HepG2 (cell line): ENCODE data around the gene OASL. TPM values are rescaled to one million over a fixed set of nuclear protein-coding genes. Genes with fewer than 3 reads are reported as not detected.
A peak's percentile ranks its signal among the peaks of the same experiment; 100 is the strongest.

Source experiments
- BCL6 ChIP-seq: IDR thresholded peaks from 2 replicates; pipeline ENCODE4 v1.6.1; 2016; ENCODE audit warnings: missing genetic modification reagents, missing compliant biosample characterization
- BRD4 ChIP-seq: sonication (generic); formaldehyde crosslinking; IDR thresholded peaks from 2 replicates; pipeline ENCODE4 v1.4.0; 2020; ENCODE audit warnings: missing genetic modification reagents
- DPF2 ChIP-seq: sonication (generic); formaldehyde crosslinking; IDR thresholded peaks from 2 replicates; pipeline ENCODE4 v1.4.0; 2020; ENCODE audit warnings: mild to moderate bottlenecking, low read depth, missing genetic modification reagents, borderline replicate concordance
- FOXJ3 ChIP-seq: sonication (generic); formaldehyde crosslinking; IDR thresholded peaks from 2 replicates; pipeline ENCODE4 v1.4.0; 2020; ENCODE audit warnings: missing genetic modification reagents, mild to moderate bottlenecking, borderline replicate concordance
- KDM6A ChIP-seq: IDR thresholded peaks from 2 replicates; pipeline ENCODE4 v1.6.1; 2016; ENCODE audit warnings: low read depth
- MTA1 ChIP-seq: sonication (generic); formaldehyde crosslinking; IDR thresholded peaks from 2 replicates; pipeline ENCODE4 v1.4.0; 2020; ENCODE audit warnings: missing genetic modification reagents, mild to moderate bottlenecking, borderline replicate concordance
- MYNN ChIP-seq: sonication (generic); formaldehyde crosslinking; IDR thresholded peaks from 2 replicates; pipeline ENCODE4 v1.4.0; 2020; ENCODE audit warnings: mild to moderate bottlenecking, low read depth, missing genetic modification reagents
- REL ChIP-seq: sonication (generic); formaldehyde crosslinking; conservative IDR thresholded peaks from 2 replicates; pipeline ENCODE4 v1.8.0; 2022; ENCODE audit warnings: mild to moderate bottlenecking, missing genetic modification reagents, moderate library complexity
- TEAD3 ChIP-seq: optimal IDR thresholded peaks from 2 replicates; pipeline ENCODE3; 2016; ENCODE audit warnings: borderline replicate concordance
- ZNF251 ChIP-seq: sonication (generic); formaldehyde crosslinking; IDR thresholded peaks from 2 replicates; pipeline ENCODE4 v1.9.0; 2021; ENCODE audit warnings: mild to moderate bottlenecking, missing genetic modification reagents
- ZNF292 ChIP-seq: sonication (generic); formaldehyde crosslinking; IDR thresholded peaks from 2 replicates; pipeline ENCODE4 v1.8.1; 2022; ENCODE audit warnings: mild to moderate bottlenecking, low read depth, missing genetic modification reagents, borderline replicate concordance
- ZNF672 ChIP-seq: sonication (generic); formaldehyde crosslinking; IDR thresholded peaks from 2 replicates; pipeline ENCODE4 v1.8.1; 2022; ENCODE audit warnings: missing genetic modification reagents
- ZNF7 ChIP-seq: IDR thresholded peaks from 2 replicates; pipeline ENCODE4 v1.6.1; 2016; ENCODE audit warnings: missing biosample characterization, missing genetic modification reagents
- polyA plus RNA-seq, 8 experiments: library from polyadenylated mRNA; depleted of rRNA in 3 of 8; stranded (reverse) in 7 of 8; unstranded in 1 of 8; fragments of >200 nt; fragmentation: Illumina TruSeq in 4 of 8; extraction: Trizol in 4 of 8; gene quantifications; 2 replicates each; pipeline versions ENCODE4 v1.2.1 to v1.2.3, GENCODE V29; 2011 to 2016; ENCODE audit warnings: low read depth in 4 of 8, missing spikeins in 1 of 8, mixed read lengths in 1 of 8; ENCODE audit not compliant: insufficient read depth in 1 of 8
- total RNA-seq, 5 experiments: library from RNA; depleted of rRNA; stranded (reverse); fragments of >200 nt; fragmentation: Illumina TruSeq; extraction: Trizol; gene quantifications; 2 replicates each; pipeline ENCODE4 v1.2.3, GENCODE V29; 2016; ENCODE audit warnings: low read depth in 1 of 5
- TF ChIP-seq, protein P1 (sequence below): sonication (generic); formaldehyde crosslinking; IDR thresholded peaks from 2 replicates; pipeline ENCODE4 v1.4.0; 2020; ENCODE audit warnings: mild to moderate bottlenecking, missing genetic modification reagents
- TF ChIP-seq, protein P2 (sequence below): sonication (generic); formaldehyde crosslinking; IDR thresholded peaks from 2 replicates; pipeline ENCODE4 v1.4.0; 2020; ENCODE audit warnings: missing genetic modification reagents
- TF ChIP-seq, protein P3 (sequence below): sonication (generic); formaldehyde crosslinking; conservative IDR thresholded peaks from 2 replicates; pipeline ENCODE4 v1.4.0; 2020; ENCODE audit warnings: mild to moderate bottlenecking, missing genetic modification reagents, moderate library complexity

OASL gene
- total and polyA plus RNA-seq, 2 of the 13 experiments (the other 11 are each of a cell fraction or from before 2014, with no cell fraction given): 0.11 to 0.22 TPM

DNA sequence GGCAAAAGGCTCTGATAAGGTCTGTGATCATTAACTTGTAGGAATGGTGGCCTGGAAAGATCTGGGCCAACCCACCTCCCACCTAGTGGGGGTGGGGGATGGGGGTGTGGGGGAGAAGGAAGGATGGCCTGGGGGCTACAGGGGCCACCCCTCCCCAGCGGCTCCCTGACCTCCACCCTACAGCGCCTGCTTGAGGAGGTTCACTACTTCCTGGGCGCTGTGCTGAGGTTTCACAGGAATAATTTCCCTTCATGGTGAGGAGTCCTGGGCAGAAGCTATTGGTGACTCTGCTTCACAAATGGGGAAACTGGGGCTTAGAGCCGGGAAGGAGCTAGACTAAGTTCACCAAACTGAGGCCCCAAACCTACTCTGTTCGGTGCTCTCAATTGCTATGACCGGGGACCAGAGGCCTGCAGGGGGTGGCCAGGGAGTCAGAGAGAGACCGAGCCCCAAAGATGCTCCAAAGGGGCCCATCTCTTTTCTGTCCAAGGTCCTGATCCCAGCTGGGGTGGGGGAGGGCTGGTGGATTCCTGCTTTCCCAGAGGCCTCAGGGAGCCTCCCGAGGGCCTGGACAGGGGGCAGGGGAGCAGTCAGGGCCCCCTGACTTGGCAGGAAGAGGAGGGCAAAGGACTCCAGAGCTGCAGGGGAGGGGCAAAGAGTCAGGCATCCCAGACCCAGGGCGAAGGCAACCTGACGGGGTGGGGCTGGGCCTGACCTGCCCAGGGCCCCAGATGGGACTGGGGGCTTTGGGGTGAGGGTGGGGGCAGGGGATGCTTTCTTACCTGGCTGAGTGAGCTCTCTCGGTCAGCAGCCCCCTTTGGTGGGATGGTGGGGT lies 59.0 kb downstream of the OASL start (continued):
- TF ChIP-seq, protein P1, sequence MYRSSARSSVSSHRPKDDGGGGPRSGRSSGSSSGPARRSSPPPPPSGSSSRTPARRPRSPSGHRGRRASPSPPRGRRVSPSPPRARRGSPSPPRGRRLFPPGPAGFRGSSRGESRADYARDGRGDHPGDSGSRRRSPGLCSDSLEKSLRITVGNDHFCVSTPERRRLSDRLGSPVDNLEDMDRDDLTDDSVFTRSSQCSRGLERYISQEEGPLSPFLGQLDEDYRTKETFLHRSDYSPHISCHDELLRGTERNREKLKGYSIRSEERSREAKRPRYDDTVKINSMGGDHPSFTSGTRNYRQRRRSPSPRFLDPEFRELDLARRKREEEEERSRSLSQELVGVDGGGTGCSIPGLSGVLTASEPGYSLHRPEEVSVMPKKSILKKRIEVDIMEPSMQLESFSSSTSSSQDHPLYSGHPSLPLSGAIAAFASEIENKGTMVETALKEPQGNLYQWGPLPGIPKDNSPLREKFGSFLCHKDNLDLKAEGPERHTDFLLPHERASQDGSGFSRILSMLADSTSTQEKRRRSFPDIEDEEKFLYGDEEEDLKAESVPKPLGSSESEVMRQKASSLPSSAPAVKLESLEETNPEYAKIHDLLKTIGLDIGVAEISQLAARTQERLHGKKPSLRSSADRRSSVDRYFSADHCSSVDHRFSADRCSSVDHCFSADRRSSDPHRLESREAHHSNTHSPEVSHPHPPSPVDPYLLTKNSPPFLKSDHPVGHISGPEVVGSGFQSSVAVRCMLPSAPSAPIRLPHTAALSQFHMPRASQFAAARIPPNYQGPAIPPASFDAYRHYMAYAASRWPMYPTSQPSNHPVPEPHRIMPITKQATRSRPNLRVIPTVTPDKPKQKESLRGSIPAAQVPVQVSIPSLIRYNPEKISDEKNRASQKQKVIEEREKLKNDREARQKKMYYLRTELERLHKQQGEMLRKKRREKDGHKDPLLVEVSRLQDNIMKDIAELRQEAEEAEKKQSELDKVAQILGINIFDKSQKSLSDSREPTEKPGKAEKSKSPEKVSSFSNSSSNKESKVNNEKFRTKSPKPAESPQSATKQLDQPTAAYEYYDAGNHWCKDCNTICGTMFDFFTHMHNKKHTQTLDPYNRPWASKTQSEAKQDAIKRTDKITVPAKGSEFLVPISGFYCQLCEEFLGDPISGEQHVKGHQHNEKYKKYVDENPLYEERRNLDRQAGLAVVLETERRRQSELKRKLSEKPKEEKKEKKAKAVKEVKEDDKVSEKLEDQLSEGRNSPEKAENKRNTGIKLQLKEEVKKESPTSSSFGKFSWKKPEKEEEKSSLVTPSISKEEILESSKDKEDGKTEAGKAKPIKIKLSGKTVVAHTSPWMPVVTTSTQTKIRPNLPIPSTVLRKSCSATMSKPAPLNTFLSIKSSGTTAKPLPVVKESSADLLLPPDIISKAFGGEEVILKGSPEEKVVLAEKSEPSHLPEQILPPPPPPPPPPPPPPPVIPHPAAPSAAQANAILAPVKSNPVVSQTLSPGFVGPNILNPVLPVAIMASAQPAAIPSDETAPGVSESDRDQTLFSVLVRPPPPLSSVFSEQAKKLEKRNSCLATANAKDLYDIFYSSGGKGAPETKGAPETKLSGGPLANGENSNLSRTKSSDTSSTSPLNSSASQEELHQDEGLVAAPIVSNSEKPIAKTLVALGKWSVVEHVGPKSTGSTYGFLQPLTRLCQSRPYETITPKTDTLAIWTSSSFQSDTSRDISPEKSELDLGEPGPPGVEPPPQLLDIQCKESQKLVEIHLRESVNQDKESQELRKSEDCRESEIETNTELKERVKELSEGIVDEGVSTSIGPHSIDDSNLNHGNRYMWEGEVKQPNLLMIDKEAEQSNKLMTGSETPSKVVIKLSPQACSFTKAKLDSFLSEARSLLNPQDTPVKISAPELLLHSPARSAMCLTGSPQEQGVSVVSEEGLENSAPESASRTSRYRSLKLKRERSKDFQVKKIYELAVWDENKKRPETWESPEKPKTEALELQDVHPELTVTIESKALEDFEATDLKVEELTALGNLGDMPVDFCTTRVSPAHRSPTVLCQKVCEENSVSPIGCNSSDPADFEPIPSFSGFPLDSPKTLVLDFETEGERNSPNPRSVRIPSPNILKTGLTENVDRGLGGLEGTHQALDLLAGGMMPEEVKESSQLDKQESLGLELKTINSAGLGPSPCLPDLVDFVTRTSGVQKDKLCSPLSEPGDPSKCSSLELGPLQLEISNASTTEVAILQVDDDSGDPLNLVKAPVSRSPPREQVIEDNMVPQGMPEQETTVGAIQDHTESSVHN: 0 out of 2 replicates have a peak, but pooled peaks have one; percentile 35
- TF ChIP-seq ZNF7 (no peak), DPF2 (0 out of 2 replicates have a peak, but pooled peaks have one; percentile 25), TEAD3 (peak; percentile 31), MTA1 (CRISPR knock-in tag) (peak; percentile 62; the same call in 1 of the 2 replicates), MYNN (CRISPR knock-in tag) (no peak), FOXJ3 (CRISPR knock-in tag) (peak; percentile 45; the same call in 1 of the 2 replicates), ZNF251 (CRISPR knock-in tag) (no peak), ZNF292 (CRISPR knock-in tag) (0 out of 2 replicates have a peak, but pooled peaks have one; percentile 9), REL (CRISPR knock-in tag) (no peak), BRD4 (CRISPR knock-in tag) (peak; percentile 38), ZNF672 (CRISPR knock-in tag) (no peak), BCL6 (CRISPR knock-in tag) (0 out of 2 replicates have a peak, but pooled peaks have one; percentile 26), KDM6A (CRISPR knock-in tag) (peak; percentile 77)
- TF ChIP-seq, protein P2, sequence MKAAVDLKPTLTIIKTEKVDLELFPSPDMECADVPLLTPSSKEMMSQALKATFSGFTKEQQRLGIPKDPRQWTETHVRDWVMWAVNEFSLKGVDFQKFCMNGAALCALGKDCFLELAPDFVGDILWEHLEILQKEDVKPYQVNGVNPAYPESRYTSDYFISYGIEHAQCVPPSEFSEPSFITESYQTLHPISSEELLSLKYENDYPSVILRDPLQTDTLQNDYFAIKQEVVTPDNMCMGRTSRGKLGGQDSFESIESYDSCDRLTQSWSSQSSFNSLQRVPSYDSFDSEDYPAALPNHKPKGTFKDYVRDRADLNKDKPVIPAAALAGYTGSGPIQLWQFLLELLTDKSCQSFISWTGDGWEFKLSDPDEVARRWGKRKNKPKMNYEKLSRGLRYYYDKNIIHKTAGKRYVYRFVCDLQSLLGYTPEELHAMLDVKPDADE (CRISPR knock-in tag): no peak; the same call in none of the 2 replicates
- TF ChIP-seq, protein P3, sequence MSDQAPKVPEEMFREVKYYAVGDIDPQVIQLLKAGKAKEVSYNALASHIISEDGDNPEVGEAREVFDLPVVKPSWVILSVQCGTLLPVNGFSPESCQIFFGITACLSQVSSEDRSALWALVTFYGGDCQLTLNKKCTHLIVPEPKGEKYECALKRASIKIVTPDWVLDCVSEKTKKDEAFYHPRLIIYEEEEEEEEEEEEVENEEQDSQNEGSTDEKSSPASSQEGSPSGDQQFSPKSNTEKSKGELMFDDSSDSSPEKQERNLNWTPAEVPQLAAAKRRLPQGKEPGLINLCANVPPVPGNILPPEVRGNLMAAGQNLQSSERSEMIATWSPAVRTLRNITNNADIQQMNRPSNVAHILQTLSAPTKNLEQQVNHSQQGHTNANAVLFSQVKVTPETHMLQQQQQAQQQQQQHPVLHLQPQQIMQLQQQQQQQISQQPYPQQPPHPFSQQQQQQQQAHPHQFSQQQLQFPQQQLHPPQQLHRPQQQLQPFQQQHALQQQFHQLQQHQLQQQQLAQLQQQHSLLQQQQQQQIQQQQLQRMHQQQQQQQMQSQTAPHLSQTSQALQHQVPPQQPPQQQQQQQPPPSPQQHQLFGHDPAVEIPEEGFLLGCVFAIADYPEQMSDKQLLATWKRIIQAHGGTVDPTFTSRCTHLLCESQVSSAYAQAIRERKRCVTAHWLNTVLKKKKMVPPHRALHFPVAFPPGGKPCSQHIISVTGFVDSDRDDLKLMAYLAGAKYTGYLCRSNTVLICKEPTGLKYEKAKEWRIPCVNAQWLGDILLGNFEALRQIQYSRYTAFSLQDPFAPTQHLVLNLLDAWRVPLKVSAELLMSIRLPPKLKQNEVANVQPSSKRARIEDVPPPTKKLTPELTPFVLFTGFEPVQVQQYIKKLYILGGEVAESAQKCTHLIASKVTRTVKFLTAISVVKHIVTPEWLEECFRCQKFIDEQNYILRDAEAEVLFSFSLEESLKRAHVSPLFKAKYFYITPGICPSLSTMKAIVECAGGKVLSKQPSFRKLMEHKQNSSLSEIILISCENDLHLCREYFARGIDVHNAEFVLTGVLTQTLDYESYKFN (CRISPR knock-in tag): peak; percentile 94
